Naive B cell (primary cell): ENCODE results near the gene HNRNPDL. TPM values are rescaled to one million over a fixed set of nuclear protein-coding genes. Genes with fewer than 3 reads are reported as not detected.
A peak's percentile ranks its signal among the peaks of the same experiment; 100 is the strongest.
"Not testable (repeated sequence)": the region's sequence is repeated elsewhere in the genome, so short reads cannot be mapped to it uniquely, and the experiment has no call there.

ENCODE experiments used
- ATAC-seq, 2 donors: fragments of 150-1000 bp; cut with Tn5 transposase; 2 replicates each; pipeline ENCODE4 v1.10.0; 2021; ENCODE audit warnings: low read depth in 2 of 2, mild to moderate bottlenecking in 2 of 2, moderate library complexity in 2 of 2
- DNase-seq: peaks from one replicate; pipeline ENCODE4 v3.0.0; 2022
- H3K27ac Mint-ChIP-seq, 6 donors: one replicate each; pipeline ENCODE4 v1.8.0; 2020 to 2022; ENCODE audit warnings: mild to moderate bottlenecking in 6 of 6, mixed read lengths in 6 of 6, moderate library complexity in 5 of 6, inconsistent platforms in 2 of 6
- H3K27me3 Mint-ChIP-seq, 3 donors: one replicate each; pipeline ENCODE4 v1.8.0; 2021 to 2022; ENCODE audit warnings: mixed read lengths in 3 of 3, mild to moderate bottlenecking in 1 of 3
- H3K36me3 Mint-ChIP-seq, 2 donors: one replicate each; pipeline ENCODE4 v1.8.0; 2020 to 2022; ENCODE audit warnings: mixed read lengths in 2 of 2, inconsistent platforms in 1 of 2, mild to moderate bottlenecking in 1 of 2
- H3K4me1 Mint-ChIP-seq, 3 donors: one replicate each; pipeline ENCODE4 v1.8.0; 2020 to 2022; ENCODE audit warnings: mixed read lengths in 3 of 3, inconsistent platforms in 1 of 3, mild to moderate bottlenecking in 1 of 3, moderate library complexity in 1 of 3
- H3K4me3 Mint-ChIP-seq, 8 donors: one replicate each; pipeline ENCODE4 v1.8.0; 2020 to 2022; ENCODE audit warnings: mild to moderate bottlenecking in 8 of 8, mixed read lengths in 8 of 8, moderate library complexity in 8 of 8, inconsistent platforms in 2 of 8
- H3K9me3 Mint-ChIP-seq, 7 donors: one replicate each; pipeline ENCODE4 v1.8.0; 2020 to 2022; ENCODE audit warnings: mixed read lengths in 7 of 7, mild to moderate bottlenecking in 5 of 7, inconsistent platforms in 2 of 7, moderate library complexity in 1 of 7
- polyA plus RNA-seq, 6 donors: library from polyadenylated mRNA; unstranded; fragments of 300-500 nt; fragmentation: Illumina TruSeq; gene quantifications; one replicate each; pipeline ENCODE4 v1.2.3, GENCODE V29; 2021; ENCODE audit warnings: low read depth in 6 of 6

The HNRNPDL gene
- polyA plus RNA-seq, result 100 to 1,000 TPM; 288 to 428 (median 371) TPM

GRCh38 chr4:82430193-82430963 is at the start of gene HNRNPDL, which contains the start of gene ENOPH1:
HNRNPDL (minus strand) TSS chr4:82430462; CDS start chr4:82429690, 772 bp downstream.
ENOPH1 (plus strand) TSS chr4:82430590; CDS start chr4:82430830, 240 bp downstream.
- peak within 1 kb of the TSS; percentile 95 to 100 (median 100) for H3K4me3 Mint-ChIP-seq
- ATAC-seq (peak; percentile 68), DNase-seq (peak; percentile 96)
- H3K36me3 Mint-ChIP-seq, result peaks cover 15 to 24% of the 10 kb centered on the region in 2 donors
- peak within 1 kb of the TSS; percentile 99 to 100 (median 99) for H3K27ac Mint-ChIP-seq
- peaks cover 37 to 50% (median 49%) of the 10 kb centered on the region in 3 donors for H3K4me1 Mint-ChIP-seq
- H3K9me3 Mint-ChIP-seq, result no peaks in the 10 kb centered on the region
- no peaks in the 10 kb centered on the region for H3K27me3 Mint-ChIP-seq

GRCh38 chr4:82479562-82479961 is 49.3 kb upstream of the HNRNPDL start:
- ATAC-seq, result no peak
- H3K4me1 Mint-ChIP-seq, result no peaks in the 10 kb centered on the region
- peak overlapping the region in 1 of 8 donors; percentile 14 for H3K4me3 Mint-ChIP-seq
- no peaks in the 10 kb centered on the region for H3K9me3 Mint-ChIP-seq
- no peaks in the 10 kb centered on the region for H3K27me3 Mint-ChIP-seq
- H3K36me3 Mint-ChIP-seq, result peaks cover 17 to 20% of the 10 kb centered on the region in 2 donors
- no peak for DNase-seq
- no peak overlapping the region for H3K27ac Mint-ChIP-seq

GRCh38 chr4:82477469-82477868 is 47.2 kb upstream of the HNRNPDL start:
- H3K27ac Mint-ChIP-seq, DNase-seq, H3K4me1 Mint-ChIP-seq, H3K4me3 Mint-ChIP-seq, H3K27me3 Mint-ChIP-seq, H3K9me3 Mint-ChIP-seq, ATAC-seq: not testable (repeated sequence)
- H3K36me3 Mint-ChIP-seq, result peaks cover 17 to 20% of the 10 kb centered on the region in 2 donors

- not testable (repeated sequence) for H3K27me3 Mint-ChIP-seq, H3K4me1 Mint-ChIP-seq, DNase-seq, H3K9me3 Mint-ChIP-seq, ATAC-seq, H3K4me3 Mint-ChIP-seq
- peak overlapping the region in 1 of 6 donors; percentile 82 for H3K27ac Mint-ChIP-seq
- H3K36me3 Mint-ChIP-seq, result peaks cover 13 to 19% of the 10 kb centered on the region in 2 donors
Observed at GRCh38 chr4:82475931-82476330, 45.7 kb upstream of the HNRNPDL start.

GRCh38 chr4:82473621-82474164 is 43.4 kb upstream of the HNRNPDL start:
- DNase-seq (no peak), ATAC-seq (no peak)
- Mint-ChIP-seq H3K36me3 (peaks cover 0 to 5% of the 10 kb centered on the region in 2 donors), H3K27ac (no peak overlapping the region), H3K27me3 (no peaks in the 10 kb centered on the region), H3K4me3 (no peak overlapping the region), H3K4me1 (no peaks in the 10 kb centered on the region), H3K9me3 (no peaks in the 10 kb centered on the region)

- H3K4me1 Mint-ChIP-seq, H3K27me3 Mint-ChIP-seq, H3K36me3 Mint-ChIP-seq, H3K9me3 Mint-ChIP-seq, H3K4me3 Mint-ChIP-seq, DNase-seq, ATAC-seq: not testable (repeated sequence)
- H3K27ac Mint-ChIP-seq, result peak overlapping the region in 1 of 6 donors; percentile 13
Observed at GRCh38 chr4:82473080-82473479, 42.8 kb upstream of the HNRNPDL start.

GRCh38 chr4:82469791-82470345 is 39.6 kb upstream of the HNRNPDL start:
- peaks cover 0 to 3% (median 0%) of the 10 kb centered on the region in 7 donors for H3K9me3 Mint-ChIP-seq
- DNase-seq (no peak), ATAC-seq (no peak)
- no peaks in the 10 kb centered on the region for H3K36me3 Mint-ChIP-seq
- no peak overlapping the region for H3K4me3 Mint-ChIP-seq
- H3K27me3 Mint-ChIP-seq, result no peaks in the 10 kb centered on the region
- H3K4me1 Mint-ChIP-seq, result peaks cover 6 to 10% (median 7%) of the 10 kb centered on the region in 3 donors
- H3K27ac Mint-ChIP-seq, result no peak overlapping the region

GRCh38 chr4:82467471-82467870 is 37.2 kb upstream of the HNRNPDL start:
- no peak overlapping the region for H3K4me3 Mint-ChIP-seq
- H3K27ac Mint-ChIP-seq, result peak overlapping the region in 1 of 6 donors; percentile 83
- no peaks in the 10 kb centered on the region for H3K36me3 Mint-ChIP-seq
- H3K9me3 Mint-ChIP-seq, result peaks cover 0 to 3% (median 0%) of the 10 kb centered on the region in 7 donors
- DNase-seq (no peak), ATAC-seq (no peak)
- H3K4me1 Mint-ChIP-seq, result peaks cover 14 to 27% (median 19%) of the 10 kb centered on the region in 3 donors
- H3K27me3 Mint-ChIP-seq, result no peaks in the 10 kb centered on the region

GRCh38 chr4:82463221-82463620 is 33.0 kb upstream of the HNRNPDL start:
- DNase-seq (no peak), ATAC-seq (no peak)
- no peak overlapping the region for H3K4me3 Mint-ChIP-seq
- no peaks in the 10 kb centered on the region for H3K36me3 Mint-ChIP-seq
- H3K27ac Mint-ChIP-seq, result peak overlapping the region in 2 of 6 donors; percentile 3 to 93
- H3K27me3 Mint-ChIP-seq, result no peaks in the 10 kb centered on the region
- peaks cover 0 to under 1% (median 0%) of the 10 kb centered on the region in 7 donors for H3K9me3 Mint-ChIP-seq
- H3K4me1 Mint-ChIP-seq, result peaks cover 14 to 27% (median 19%) of the 10 kb centered on the region in 3 donors

- no peaks in the 10 kb centered on the region for H3K9me3 Mint-ChIP-seq
- H3K27me3 Mint-ChIP-seq, result no peaks in the 10 kb centered on the region
Observed at GRCh38 chr4:82462415-82462831, 32.2 kb upstream of the HNRNPDL start.

GRCh38 chr4:82461710-82462109 is 31.4 kb upstream of the HNRNPDL start:
- Mint-ChIP-seq H3K4me1 (peaks cover 14 to 27% (median 19%) of the 10 kb centered on the region in 3 donors), H3K27ac (peak overlapping the region in 1 of 6 donors; percentile 6), H3K27me3 (no peaks in the 10 kb centered on the region), H3K4me3 (no peak overlapping the region), H3K36me3 (no peaks in the 10 kb centered on the region), H3K9me3 (no peaks in the 10 kb centered on the region)
- DNase-seq, result no peak
- no peak for ATAC-seq

More at GRCh38 chr4:82462415-82462831, 32.2 kb upstream of the HNRNPDL start:
- Mint-ChIP-seq H3K4me3 (no peak overlapping the region), H3K36me3 (no peaks in the 10 kb centered on the region), H3K27ac (peak overlapping the region in 1 of 6 donors; percentile 73), H3K4me1 (peaks cover 14 to 27% (median 19%) of the 10 kb centered on the region in 3 donors)
- DNase-seq, result peak; percentile 71
- ATAC-seq, result peak; percentile 82 to 93

- H3K4me3 Mint-ChIP-seq, result peak overlapping the region in 1 of 8 donors; percentile 20
- H3K27me3 Mint-ChIP-seq, result no peaks in the 10 kb centered on the region
- H3K4me1 Mint-ChIP-seq, result peaks cover 0 to 6% (median 2%) of the 10 kb centered on the region in 3 donors
- peak overlapping the region in 3 of 6 donors; percentile 36 to 93 (median 57) for H3K27ac Mint-ChIP-seq
- ATAC-seq, result no peak
- no peaks in the 10 kb centered on the region for H3K9me3 Mint-ChIP-seq
- DNase-seq, result no peak
- H3K36me3 Mint-ChIP-seq, result no peaks in the 10 kb centered on the region
Observed at GRCh38 chr4:82458729-82459128, 28.5 kb upstream of the HNRNPDL start.

GRCh38 chr4:82457266-82457665 is 27.0 kb upstream of the HNRNPDL start:
- ATAC-seq (no peak), DNase-seq (no peak)
- no peaks in the 10 kb centered on the region for H3K4me1 Mint-ChIP-seq
- H3K4me3 Mint-ChIP-seq, result no peak overlapping the region
- no peaks in the 10 kb centered on the region for H3K9me3 Mint-ChIP-seq
- H3K36me3 Mint-ChIP-seq, result no peaks in the 10 kb centered on the region
- peak overlapping the region in 1 of 6 donors; percentile 36 for H3K27ac Mint-ChIP-seq
- H3K27me3 Mint-ChIP-seq, result no peaks in the 10 kb centered on the region
